HepG2 (cell line): Measurements from ENCODE around the gene BCL2. TPM values are rescaled to one million over a fixed set of nuclear protein-coding genes. Genes with fewer than 3 reads are reported as not detected.
A peak's percentile ranks its signal among the peaks of the same experiment; 100 is the strongest.

Experiments
- ATAD3A ChIP-seq: sonication (generic); formaldehyde crosslinking; IDR thresholded peaks from 2 replicates; pipeline ENCODE4 v1.4.0; 2020; ENCODE audit warnings: missing genetic modification reagents
- CEBPZ ChIP-seq: IDR thresholded peaks from 2 replicates; pipeline ENCODE4 v1.6.1; 2012; ENCODE audit warnings: low read length, improper control_type of control experiment
- DMAP1 ChIP-seq: IDR thresholded peaks from 2 replicates; pipeline ENCODE4 v1.6.1; 2016
- EEA1 ChIP-seq: sonication (generic); formaldehyde crosslinking; IDR thresholded peaks from 2 replicates; pipeline ENCODE4 v1.5.1; 2020; ENCODE audit warnings: mild to moderate bottlenecking, missing genetic modification reagents, borderline replicate concordance
- EED ChIP-seq: sonication (generic); formaldehyde crosslinking; IDR thresholded peaks from 2 replicates; pipeline ENCODE4 v1.5.0; 2020; ENCODE audit warnings: mild to moderate bottlenecking, missing genetic modification reagents
- HNF4G ChIP-seq, 2 experiments: sonication (generic) in 1 of 2; formaldehyde crosslinking in 1 of 2; IDR thresholded peaks; 2 replicates each; pipeline versions ENCODE4 v1.4.0 to v1.6.1; 2011 to 2020; ENCODE audit warnings: borderline replicate concordance in 2 of 2, low read depth in 2 of 2, mild to moderate bottlenecking in 2 of 2, low read length in 1 of 2, missing genetic modification reagents in 1 of 2, moderate library complexity in 1 of 2
- HOXD1 ChIP-seq: sonication (generic); formaldehyde crosslinking; IDR thresholded peaks from 2 replicates; pipeline ENCODE4 v1.5.0; 2020; ENCODE audit warnings: missing genetic modification reagents
- JARID2 ChIP-seq: sonication (generic); formaldehyde crosslinking; IDR thresholded peaks from 2 replicates; pipeline ENCODE4 v1.8.1; 2023; ENCODE audit warnings: missing genetic modification reagents, inconsistent platforms; ENCODE audit not compliant: insufficient replicate concordance
- KLF6 ChIP-seq: IDR thresholded peaks from 2 replicates; pipeline ENCODE4 v1.8.0; 2016; ENCODE audit warnings: missing biosample characterization, missing genetic modification reagents
- KMT2A ChIP-seq: sonication (generic); formaldehyde crosslinking; IDR thresholded peaks from 2 replicates; pipeline ENCODE4 v1.4.0; 2020; ENCODE audit warnings: missing genetic modification reagents
- MEF2D ChIP-seq: sonication (generic); formaldehyde crosslinking; IDR thresholded peaks from 2 replicates; pipeline ENCODE4 v1.5.1; 2020; ENCODE audit warnings: mild to moderate bottlenecking, missing genetic modification reagents
- PHF21A ChIP-seq: sonication (generic); formaldehyde crosslinking; IDR thresholded peaks from 2 replicates; pipeline ENCODE4 v1.5.0; 2020; ENCODE audit warnings: mild to moderate bottlenecking, missing genetic modification reagents
- POGZ ChIP-seq: sonication (generic); formaldehyde crosslinking; IDR thresholded peaks from 2 replicates; pipeline ENCODE4 v1.4.0; 2020; ENCODE audit warnings: mild to moderate bottlenecking, missing genetic modification reagents
- RCOR2 ChIP-seq: IDR thresholded peaks from 2 replicates; pipeline ENCODE4 v1.6.1; 2016; ENCODE audit warnings: missing biosample characterization, missing genetic modification reagents
- SP4 ChIP-seq: sonication (generic); formaldehyde crosslinking; IDR thresholded peaks from 2 replicates; pipeline ENCODE4 v1.8.1; 2023; ENCODE audit warnings: mild to moderate bottlenecking, missing genetic modification reagents
- ZBTB20 ChIP-seq: sonication (generic); formaldehyde crosslinking; IDR thresholded peaks from 2 replicates; pipeline ENCODE4 v1.8.1; 2023; ENCODE audit warnings: missing genetic modification reagents, low read depth, mild to moderate bottlenecking, borderline replicate concordance
- ZFP36 ChIP-seq: fragments of 150-350 bp; IDR thresholded peaks from 2 replicates; pipeline ENCODE4 v1.6.1; 2018; ENCODE audit warnings: borderline replicate concordance, low read length, low read depth; ENCODE audit not compliant: partially characterized antibody
- ZNF24 ChIP-seq: fragments of 450-650 bp; IDR thresholded peaks from 2 replicates; pipeline ENCODE4 v1.6.1; 2017; ENCODE audit warnings: antibody characterized with exemption, mild to moderate bottlenecking
- ZNF747 ChIP-seq: sonication (generic); formaldehyde crosslinking; IDR thresholded peaks from 2 replicates; pipeline ENCODE4 v1.8.1; 2023; ENCODE audit warnings: missing genetic modification reagents, mild to moderate bottlenecking, borderline replicate concordance
- ZZZ3 ChIP-seq: sonication (generic); formaldehyde crosslinking; IDR thresholded peaks from 2 replicates; pipeline ENCODE4 v1.4.0; 2020; ENCODE audit warnings: missing genetic modification reagents, mild to moderate bottlenecking, borderline replicate concordance
- polyA plus RNA-seq, 8 experiments: library from polyadenylated mRNA; depleted of rRNA in 3 of 8; stranded (reverse) in 7 of 8; unstranded in 1 of 8; fragments of >200 nt; fragmentation: Illumina TruSeq in 4 of 8; extraction: Trizol in 4 of 8; gene quantifications; 2 replicates each; pipeline versions ENCODE4 v1.2.1 to v1.2.3, GENCODE V29; 2011 to 2016; ENCODE audit warnings: low read depth in 4 of 8, missing spikeins in 1 of 8, mixed read lengths in 1 of 8; ENCODE audit not compliant: insufficient read depth in 1 of 8
- total RNA-seq, 5 experiments: library from RNA; depleted of rRNA; stranded (reverse); fragments of >200 nt; fragmentation: Illumina TruSeq; extraction: Trizol; gene quantifications; 2 replicates each; pipeline ENCODE4 v1.2.3, GENCODE V29; 2016; ENCODE audit warnings: low read depth in 1 of 5
- TF ChIP-seq, protein P1 (sequence below): sonication (generic); formaldehyde crosslinking; IDR thresholded peaks from 2 replicates; pipeline ENCODE4 v1.5.0; 2020; ENCODE audit warnings: mild to moderate bottlenecking, missing genetic modification reagents, borderline replicate concordance

The BCL2 gene
- total and polyA plus RNA-seq, 2 of the 13 experiments (the other 11 are each of a cell fraction or from before 2014, with no cell fraction given): 0.07 to 0.53 TPM

DNA sequence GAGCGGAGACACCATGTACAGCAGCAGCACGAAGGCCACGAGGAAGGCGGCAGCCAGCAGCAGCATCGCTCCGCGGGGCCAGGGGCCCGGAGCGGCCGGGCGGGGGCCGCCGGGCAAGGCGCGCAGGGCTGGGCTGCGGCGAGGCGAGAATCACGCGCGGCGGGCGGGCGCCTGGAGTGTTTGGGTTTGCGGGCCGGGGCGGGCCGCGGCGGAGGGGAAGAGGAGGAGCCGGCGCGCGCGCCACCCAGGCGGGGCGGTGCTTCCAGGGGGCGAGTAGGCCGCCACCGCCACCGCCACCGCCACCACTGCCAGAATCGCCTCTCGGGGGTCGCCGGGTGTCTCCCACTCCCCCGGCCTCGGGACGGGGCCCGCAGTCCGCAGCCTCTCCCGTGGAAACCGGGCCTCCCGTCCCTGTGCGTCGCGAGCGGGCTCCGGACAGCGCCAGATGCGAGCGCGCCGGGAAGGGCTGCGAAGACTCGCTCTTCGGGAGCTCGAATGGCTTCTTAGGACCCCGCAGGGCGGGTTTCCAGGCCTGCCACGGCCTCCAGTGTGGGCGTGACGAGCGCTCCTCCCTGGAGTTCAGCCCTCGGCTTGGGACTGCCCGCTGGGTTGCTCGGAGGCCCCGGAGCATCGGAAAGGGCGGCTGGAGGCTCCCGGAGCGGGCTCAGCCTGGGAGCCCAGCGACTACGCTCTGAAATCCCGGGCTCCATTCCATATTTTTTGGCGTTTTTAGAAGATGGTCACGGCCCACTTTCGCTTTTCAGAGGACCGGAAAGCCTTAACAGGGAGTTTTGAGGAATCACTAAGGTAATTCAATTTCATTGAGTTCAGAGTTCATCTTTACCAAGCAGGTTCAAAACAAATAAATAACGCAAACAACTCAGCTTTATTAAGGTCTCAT lies 47.7 kb upstream of the BCL2 start, which contains the start of gene KDSR (continued):
- TF ChIP-seq POGZ (peak; percentile 91), ZNF24 (no peak), EEA1 (peak; percentile 82; the same call in 1 of the 2 replicates), ATAD3A (CRISPR knock-in tag) (no peak), DMAP1 (peak; percentile 85), EED (CRISPR knock-in tag) (peak; percentile 58; the same call in 1 of the 2 replicates), ZNF747 (CRISPR knock-in tag) (no peak; the same call in 1 of the 2 replicates), ZZZ3 (CRISPR knock-in tag) (no peak), CEBPZ (no peak), ZFP36 (no peak), RCOR2 (peak; percentile 48; the same call in 1 of the 2 replicates), KMT2A (CRISPR knock-in tag) (peak; percentile 71), HNF4G (IDR thresholded peaks at IDR 0.05; ENCODE audit: borderline replicate concordance, low read depth, low read length) (peak; percentile 69; the same call in 1 of the 2 replicates), HNF4G (CRISPR knock-in tag; IDR thresholded peaks at IDR 0.05; ENCODE audit: borderline replicate concordance, low read depth) (peak; percentile 46; the same call in 1 of the 2 replicates), HOXD1 (CRISPR knock-in tag) (peak; percentile 79), PHF21A (no peak; the same call in 1 of the 2 replicates), ZBTB20 (CRISPR knock-in tag) (peak; percentile 78; the same call in 1 of the 2 replicates), JARID2 (no peak), MEF2D (peak; percentile 42; the same call in 1 of the 2 replicates), SP4 (peak; percentile 78), KLF6 (CRISPR knock-in tag) (0 out of 2 replicates have a peak, but pooled peaks have one; percentile 67)
- TF ChIP-seq, protein P1, sequence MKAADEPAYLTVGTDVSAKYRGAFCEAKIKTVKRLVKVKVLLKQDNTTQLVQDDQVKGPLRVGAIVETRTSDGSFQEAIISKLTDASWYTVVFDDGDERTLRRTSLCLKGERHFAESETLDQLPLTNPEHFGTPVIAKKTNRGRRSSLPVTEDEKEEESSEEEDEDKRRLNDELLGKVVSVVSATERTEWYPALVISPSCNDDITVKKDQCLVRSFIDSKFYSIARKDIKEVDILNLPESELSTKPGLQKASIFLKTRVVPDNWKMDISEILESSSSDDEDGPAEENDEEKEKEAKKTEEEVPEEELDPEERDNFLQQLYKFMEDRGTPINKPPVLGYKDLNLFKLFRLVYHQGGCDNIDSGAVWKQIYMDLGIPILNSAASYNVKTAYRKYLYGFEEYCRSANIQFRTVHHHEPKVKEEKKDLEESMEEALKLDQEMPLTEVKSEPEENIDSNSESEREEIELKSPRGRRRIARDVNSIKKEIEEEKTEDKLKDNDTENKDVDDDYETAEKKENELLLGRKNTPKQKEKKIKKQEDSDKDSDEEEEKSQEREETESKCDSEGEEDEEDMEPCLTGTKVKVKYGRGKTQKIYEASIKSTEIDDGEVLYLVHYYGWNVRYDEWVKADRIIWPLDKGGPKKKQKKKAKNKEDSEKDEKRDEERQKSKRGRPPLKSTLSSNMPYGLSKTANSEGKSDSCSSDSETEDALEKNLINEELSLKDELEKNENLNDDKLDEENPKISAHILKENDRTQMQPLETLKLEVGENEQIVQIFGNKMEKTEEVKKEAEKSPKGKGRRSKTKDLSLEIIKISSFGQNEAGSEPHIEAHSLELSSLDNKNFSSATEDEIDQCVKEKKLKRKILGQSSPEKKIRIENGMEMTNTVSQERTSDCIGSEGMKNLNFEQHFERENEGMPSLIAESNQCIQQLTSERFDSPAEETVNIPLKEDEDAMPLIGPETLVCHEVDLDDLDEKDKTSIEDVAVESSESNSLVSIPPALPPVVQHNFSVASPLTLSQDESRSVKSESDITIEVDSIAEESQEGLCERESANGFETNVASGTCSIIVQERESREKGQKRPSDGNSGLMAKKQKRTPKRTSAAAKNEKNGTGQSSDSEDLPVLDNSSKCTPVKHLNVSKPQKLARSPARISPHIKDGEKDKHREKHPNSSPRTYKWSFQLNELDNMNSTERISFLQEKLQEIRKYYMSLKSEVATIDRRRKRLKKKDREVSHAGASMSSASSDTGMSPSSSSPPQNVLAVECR: peak; percentile 90; the same call in 1 of the 2 replicates
